Dendritic cell treated with granulocyte-macrophage colony-stimulating factor and Interleukin-4, amounts not matched to agents 40 ng/mL and 50 ng/mL, for 4 days (primary cell): ENCODE results near the gene MFSD12.

ENCODE experiments used
- H3K27ac Mint-ChIP-seq: one replicate; pipeline ENCODE4 v1.8.0; 2022; ENCODE audit warnings: mild to moderate bottlenecking, mixed read lengths
- H3K27me3 Mint-ChIP-seq: one replicate; pipeline ENCODE4 v1.8.0; 2022; ENCODE audit warnings: mild to moderate bottlenecking, mixed read lengths
- H3K36me3 Mint-ChIP-seq: one replicate; pipeline ENCODE4 v1.8.0; 2022; ENCODE audit warnings: low read depth, mixed read lengths
- H3K4me1 Mint-ChIP-seq: one replicate; pipeline ENCODE4 v1.8.0; 2022; ENCODE audit warnings: low read depth, mixed read lengths
- H3K4me3 Mint-ChIP-seq: one replicate; pipeline ENCODE4 v1.8.0; 2022; ENCODE audit warnings: mild to moderate bottlenecking, moderate library complexity, mixed read lengths
- H3K9me3 Mint-ChIP-seq: one replicate; pipeline ENCODE4 v1.8.0; 2022; ENCODE audit warnings: mixed read lengths
- intact Hi-C: fragments of 100-400 bp; cut with micrococcal nuclease; formaldehyde crosslinking; loops from one replicate; pipeline ENCODE4 v1.15.0; 2022

Gene MFSD12

GRCh38 chr19:3522421-3523360 lies 34.7 kb downstream of the MFSD12 start:
- intact Hi-C loops, result no loop called here
- Mint-ChIP-seq H3K36me3 (peaks cover 70% of the 10 kb centered on the region), H3K27ac (no peak overlapping the region), H3K4me1 (peaks cover 16% of the 10 kb centered on the region), H3K9me3 (no peaks in the 10 kb centered on the region), H3K4me3 (no peak overlapping the region), H3K27me3 (no peaks in the 10 kb centered on the region)

- peaks cover 27% of the 10 kb centered on the region for H3K4me1 Mint-ChIP-seq
- no peaks in the 10 kb centered on the region for H3K27me3 Mint-ChIP-seq
- intact Hi-C loops, result no loop called here
- peak overlapping the region; percentile 51 for H3K27ac Mint-ChIP-seq
- no peaks in the 10 kb centered on the region for H3K9me3 Mint-ChIP-seq
- H3K36me3 Mint-ChIP-seq, result peaks cover 79% of the 10 kb centered on the region
- no peak overlapping the region for H3K4me3 Mint-ChIP-seq
Observed at GRCh38 chr19:3521104-3521445, 36.3 kb downstream of the MFSD12 start.

DNA sequence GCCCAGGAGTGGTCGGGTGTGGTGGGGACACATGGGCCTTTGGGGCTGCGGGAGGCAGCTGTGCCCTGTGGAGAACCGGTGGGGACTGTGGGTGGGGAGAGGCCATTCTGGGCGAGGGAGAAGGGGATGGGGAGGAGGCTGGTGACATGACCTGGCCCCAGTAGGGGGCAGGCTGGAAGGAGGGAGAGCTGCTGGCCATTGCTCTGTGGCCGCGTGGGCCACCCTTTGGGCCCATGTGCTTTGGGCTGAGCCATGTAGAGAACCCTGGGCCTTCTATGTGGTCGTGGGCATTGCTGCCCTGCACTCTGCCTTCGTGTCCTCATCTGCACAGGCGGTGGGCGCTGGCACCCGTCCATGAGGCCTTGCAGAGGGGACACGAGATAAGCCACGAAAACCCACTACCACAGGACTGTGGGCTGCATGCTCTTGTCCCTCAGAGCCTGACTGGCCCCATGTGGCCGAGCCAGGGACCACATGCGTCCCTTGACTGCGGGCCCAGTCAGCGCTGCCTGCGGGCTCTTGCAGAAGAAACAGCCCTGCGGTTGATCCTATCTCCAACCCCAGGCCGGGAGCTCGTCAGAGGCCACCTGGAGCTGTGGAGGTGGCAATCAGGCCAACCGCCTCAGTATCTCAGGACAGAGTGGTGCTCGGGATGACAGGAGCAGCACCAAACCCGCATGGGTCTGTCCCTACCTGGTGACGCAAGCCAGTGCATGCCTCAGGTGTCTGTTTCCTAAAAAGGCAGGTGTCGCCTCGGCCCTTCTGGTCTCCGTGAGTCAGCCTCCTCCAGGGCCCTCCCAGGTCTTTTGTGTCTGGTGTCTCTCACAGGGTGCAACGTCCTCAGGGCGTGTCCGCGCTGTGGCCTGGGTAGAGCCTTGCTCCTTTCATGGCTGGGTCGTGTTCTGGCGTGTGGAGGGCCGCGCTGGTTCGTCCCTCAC lies 37.0 kb downstream of the MFSD12 start:
- Mint-ChIP-seq H3K4me1 (peaks cover 33% of the 10 kb centered on the region), H3K27ac (peak overlapping the region; percentile 51), H3K27me3 (no peaks in the 10 kb centered on the region), H3K9me3 (no peaks in the 10 kb centered on the region), H3K36me3 (peaks cover 84% of the 10 kb centered on the region), H3K4me3 (no peak overlapping the region)
- intact Hi-C loops, result no loop called here

DNA sequence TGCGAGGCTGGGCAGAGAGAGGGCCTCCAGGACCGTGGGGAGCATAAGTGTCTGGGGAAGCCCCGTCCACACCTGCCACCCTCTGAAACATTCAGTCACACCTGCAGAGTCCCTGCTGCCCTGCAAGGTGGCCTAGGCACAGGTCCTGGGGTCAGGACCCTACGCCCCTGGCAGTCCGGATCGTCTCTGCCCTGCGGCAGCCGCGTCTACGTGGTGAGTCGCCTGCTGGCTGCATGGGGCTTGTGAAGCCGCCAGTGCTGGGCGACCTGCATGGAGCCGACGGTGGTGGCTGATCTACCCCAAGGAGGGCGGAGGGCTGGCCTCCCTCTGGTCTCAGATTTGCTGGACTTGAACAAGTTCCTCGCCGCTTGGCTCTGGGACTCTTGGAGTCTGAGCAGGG lies 38.3 kb downstream of the MFSD12 start:
- intact Hi-C loops, result no loop called here
- H3K27ac Mint-ChIP-seq, result no peak overlapping the region
- H3K27me3 Mint-ChIP-seq, result no peaks in the 10 kb centered on the region
- peaks cover 39% of the 10 kb centered on the region for H3K4me1 Mint-ChIP-seq
- no peak overlapping the region for H3K4me3 Mint-ChIP-seq
- H3K9me3 Mint-ChIP-seq, result no peaks in the 10 kb centered on the region
- H3K36me3 Mint-ChIP-seq, result peaks cover 83% of the 10 kb centered on the region

- Mint-ChIP-seq H3K27ac (no peak overlapping the region), H3K36me3 (peaks cover 83% of the 10 kb centered on the region), H3K4me3 (no peak overlapping the region), H3K4me1 (peaks cover 43% of the 10 kb centered on the region), H3K9me3 (no peaks in the 10 kb centered on the region), H3K27me3 (no peaks in the 10 kb centered on the region)
- intact Hi-C loops, result no loop called here
Observed at GRCh38 chr19:3518659-3519058, 38.7 kb downstream of the MFSD12 start.

DNA sequence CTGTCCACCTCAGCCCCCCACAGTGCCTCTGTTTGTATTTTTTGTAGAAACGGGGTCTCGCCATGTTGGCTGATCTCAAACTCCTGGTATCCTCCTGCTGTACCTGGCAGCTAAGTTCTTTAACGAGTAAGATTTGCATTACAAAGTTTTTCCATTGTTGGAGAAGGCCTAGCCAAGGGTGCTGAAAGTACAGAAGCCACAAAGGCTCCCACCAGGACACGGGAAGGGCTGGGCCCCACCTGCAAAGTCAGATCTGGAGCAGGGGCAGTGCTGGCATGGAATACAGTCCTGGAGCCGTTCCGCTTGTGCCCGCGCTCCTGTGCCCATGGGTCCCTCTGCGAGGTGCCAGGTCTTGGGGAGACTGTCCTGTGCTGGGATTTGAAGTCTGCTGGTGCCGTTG lies 39.1 kb downstream of the MFSD12 start:
- peaks cover 47% of the 10 kb centered on the region for H3K4me1 Mint-ChIP-seq
- H3K27ac Mint-ChIP-seq, result no peak overlapping the region
- no peaks in the 10 kb centered on the region for H3K27me3 Mint-ChIP-seq
- intact Hi-C loops, result no loop called here
- peaks cover 83% of the 10 kb centered on the region for H3K36me3 Mint-ChIP-seq
- no peak overlapping the region for H3K4me3 Mint-ChIP-seq
- no peaks in the 10 kb centered on the region for H3K9me3 Mint-ChIP-seq

GRCh38 chr19:3517638-3518037 lies 39.7 kb downstream of the MFSD12 start:
- no peaks in the 10 kb centered on the region for H3K27me3 Mint-ChIP-seq
- peaks cover 80% of the 10 kb centered on the region for H3K36me3 Mint-ChIP-seq
- no peak overlapping the region for H3K27ac Mint-ChIP-seq
- no peaks in the 10 kb centered on the region for H3K9me3 Mint-ChIP-seq
- intact Hi-C loops, result no loop called here
- H3K4me1 Mint-ChIP-seq, result peaks cover 49% of the 10 kb centered on the region
- no peak overlapping the region for H3K4me3 Mint-ChIP-seq

DNA sequence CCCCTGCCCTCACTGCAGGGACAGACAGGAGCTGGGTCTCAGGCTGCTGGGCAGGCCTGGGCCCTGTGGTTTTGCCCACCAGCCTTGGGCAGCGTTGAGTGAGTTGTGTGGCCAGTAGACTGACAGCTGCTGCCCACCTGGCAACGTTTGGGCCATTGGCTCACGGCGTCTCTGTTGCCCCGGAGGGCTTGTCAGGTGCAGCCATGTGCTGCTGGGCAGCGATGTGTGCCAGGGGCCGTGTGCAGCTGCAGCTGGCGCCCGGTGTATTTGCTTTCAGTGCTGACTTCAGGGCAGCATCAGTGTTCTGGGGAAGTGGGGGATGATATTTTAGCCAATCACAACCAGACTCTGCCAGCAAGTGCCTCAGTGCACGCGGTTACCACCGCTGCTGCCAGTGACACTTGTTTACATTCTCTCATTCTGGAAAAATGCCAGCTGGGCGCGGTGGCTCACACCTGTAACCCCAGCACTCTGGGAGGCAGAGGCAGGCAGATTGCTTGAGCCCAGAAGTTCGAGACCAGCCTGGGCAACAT lies 40.6 kb downstream of the MFSD12 start:
- H3K9me3 Mint-ChIP-seq, result no peaks in the 10 kb centered on the region
- H3K27me3 Mint-ChIP-seq, result no peaks in the 10 kb centered on the region
- H3K4me3 Mint-ChIP-seq, result no peak overlapping the region
- H3K36me3 Mint-ChIP-seq, result peaks cover 79% of the 10 kb centered on the region
- H3K27ac Mint-ChIP-seq, result no peak overlapping the region
- peaks cover 54% of the 10 kb centered on the region for H3K4me1 Mint-ChIP-seq
- intact Hi-C loops, result no loop called here

GRCh38 chr19:3515891-3516422 lies 41.4 kb downstream of the MFSD12 start:
- H3K27ac Mint-ChIP-seq, result no peak overlapping the region
- intact Hi-C loops, result no loop called here
- H3K27me3 Mint-ChIP-seq, result no peaks in the 10 kb centered on the region
- H3K4me1 Mint-ChIP-seq, result peaks cover 54% of the 10 kb centered on the region
- H3K4me3 Mint-ChIP-seq, result no peak overlapping the region
- no peaks in the 10 kb centered on the region for H3K9me3 Mint-ChIP-seq
- H3K36me3 Mint-ChIP-seq, result peaks cover 79% of the 10 kb centered on the region

GRCh38 chr19:3514930-3515329 lies 42.5 kb downstream of the MFSD12 start:
- Mint-ChIP-seq H3K36me3 (peaks cover 80% of the 10 kb centered on the region), H3K4me3 (no peak overlapping the region), H3K4me1 (peaks cover 54% of the 10 kb centered on the region), H3K9me3 (no peaks in the 10 kb centered on the region), H3K27ac (no peak overlapping the region), H3K27me3 (no peaks in the 10 kb centered on the region)
- intact Hi-C loops, result no loop called here

DNA sequence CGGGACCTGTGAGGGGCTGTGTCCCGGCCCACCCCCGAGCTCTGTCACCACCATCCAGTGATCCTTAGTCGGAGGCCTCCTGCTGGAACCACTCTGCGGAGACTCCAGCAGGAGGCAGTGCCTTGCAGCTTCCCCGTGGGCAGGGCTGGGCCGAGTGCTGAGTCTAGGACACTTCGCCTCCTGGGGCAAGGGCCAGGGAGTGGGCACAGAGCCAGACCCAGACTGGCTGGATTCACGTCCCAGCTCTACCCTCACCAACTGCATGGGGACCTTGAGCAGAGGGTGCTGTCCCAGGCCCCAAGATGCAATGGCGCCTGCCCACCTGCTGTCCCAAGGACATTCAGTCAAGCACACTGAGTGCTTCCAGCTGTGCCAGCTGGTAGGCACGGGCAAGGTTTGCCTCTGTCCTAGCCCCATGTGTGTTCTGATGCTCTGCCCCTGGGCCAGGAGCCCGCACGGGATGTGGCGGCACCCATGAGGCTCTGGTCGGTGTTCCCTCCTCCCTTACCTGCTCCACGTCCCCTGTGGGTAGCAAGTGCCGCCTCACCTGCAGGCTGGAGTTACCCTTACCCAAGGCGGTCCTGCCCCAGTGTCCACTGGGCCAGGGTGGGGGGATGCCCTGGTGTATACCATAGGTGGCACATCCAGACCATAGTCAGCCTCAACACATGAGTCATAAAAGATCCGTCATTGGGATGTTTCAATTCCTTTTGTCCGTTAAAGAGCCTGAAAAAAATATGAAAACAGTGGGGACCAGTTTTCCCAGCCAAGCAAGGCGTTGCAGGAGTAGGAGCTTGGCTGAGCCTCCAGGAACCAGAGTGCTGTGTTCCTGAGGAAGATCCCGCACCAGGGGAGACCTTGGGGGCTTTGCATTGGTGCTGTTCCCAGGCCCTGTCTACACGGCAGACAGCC lies 43.9 kb downstream of the MFSD12 start:
- intact Hi-C loops, result no loop called here
- no peak overlapping the region for H3K4me3 Mint-ChIP-seq

DNA sequence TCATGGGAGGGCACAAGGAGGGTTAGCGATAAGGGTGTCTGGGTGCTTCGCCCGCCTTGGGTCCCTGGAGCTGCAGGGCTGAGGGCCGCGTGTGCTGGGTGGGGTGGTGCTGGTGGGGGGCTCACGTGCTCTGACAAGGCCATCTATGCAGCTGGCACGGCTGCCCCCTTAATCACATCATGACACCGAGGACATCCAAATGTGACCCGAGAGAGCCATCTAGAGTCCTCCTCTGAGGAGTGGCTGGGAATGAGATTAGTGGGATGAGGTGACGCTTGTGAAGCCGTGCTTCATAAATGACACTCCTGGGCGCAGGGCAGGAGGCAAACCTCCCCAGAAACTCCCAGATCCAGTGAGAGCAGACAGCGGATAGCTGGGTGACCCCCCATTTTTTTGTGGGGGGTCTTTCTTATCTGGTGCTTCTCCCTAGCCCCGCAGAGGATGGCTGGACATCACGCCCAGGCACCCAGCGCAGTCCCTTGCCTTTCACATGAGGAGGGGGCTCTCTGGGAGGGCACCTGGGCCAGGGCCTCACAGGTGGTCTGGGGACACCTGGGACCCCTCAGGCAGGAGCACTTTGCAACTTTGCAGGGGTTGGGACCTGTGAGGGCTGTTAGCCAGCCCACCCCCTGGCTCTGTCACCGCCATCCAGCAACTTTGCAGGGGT lies 44.7 kb downstream of the MFSD12 start:
- H3K4me3 Mint-ChIP-seq, result no peak overlapping the region

More for the DNA sequence above, 43.9 kb downstream of the MFSD12 start:
- Mint-ChIP-seq H3K27me3 (no peaks in the 10 kb centered on the region), H3K9me3 (no peaks in the 10 kb centered on the region), H3K4me1 (peaks cover 65% of the 10 kb centered on the region), H3K27ac (no peak overlapping the region), H3K36me3 (peaks cover 80% of the 10 kb centered on the region)

More for the DNA sequence above, 44.7 kb downstream of the MFSD12 start:
- intact Hi-C loops, result no loop called here
- Mint-ChIP-seq H3K27me3 (no peaks in the 10 kb centered on the region), H3K36me3 (peaks cover 80% of the 10 kb centered on the region), H3K9me3 (no peaks in the 10 kb centered on the region), H3K27ac (no peak overlapping the region), H3K4me1 (peaks cover 72% of the 10 kb centered on the region)
